Measurements from ENCODE around the gene KIFAP3. TPM values are rescaled to one million over a fixed set of nuclear protein-coding genes. Genes with fewer than 3 reads are reported as not detected.
A peak's percentile ranks its signal among the peaks of the same experiment; 100 is the strongest.

KIFAP3 gene
- total and polyA plus RNA-seq, 9 donors, result 16.1 to 35.5 (median 31.4) TPM

DNA sequence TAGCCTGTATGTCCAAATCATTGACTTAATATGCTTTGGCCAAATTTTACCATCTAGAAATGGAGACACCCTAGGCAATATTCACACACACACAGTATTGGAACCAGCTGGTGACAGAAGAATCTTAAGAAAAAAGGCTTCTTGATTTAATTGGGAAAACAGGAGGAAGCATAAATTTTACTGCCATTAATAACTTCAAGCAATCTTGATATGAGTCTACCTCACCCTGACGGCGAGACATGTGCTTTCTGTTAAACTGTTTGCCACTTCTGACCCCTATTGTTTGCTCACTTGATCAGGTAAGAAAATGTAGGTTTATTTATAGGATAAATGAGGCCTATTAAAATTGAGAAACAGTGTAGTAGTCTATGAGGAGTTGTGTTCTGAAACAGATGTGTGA is 73.2 kb downstream of the KIFAP3 start:
- Histone ChIP-seq H3K27me3 (no peaks in the 10 kb centered on the region), H3K36me3 (no peaks in the 10 kb centered on the region), H3K4me3 (no peak overlapping the region), H3K27ac (no peak overlapping the region), H3K9me3 (no peaks in the 10 kb centered on the region), H3K4me1 (ENCODE audit: insufficient read depth) (no peaks in the 10 kb centered on the region)
- intact Hi-C loops (cut with DNase I), result no loop called here
- no peak for TF ChIP-seq POLR2A (IDR thresholded peaks at IDR 0.05)
- no peak for TF ChIP-seq EP300 (IDR thresholded peaks at IDR 0.05)
- TF ChIP-seq, protein P1, sequence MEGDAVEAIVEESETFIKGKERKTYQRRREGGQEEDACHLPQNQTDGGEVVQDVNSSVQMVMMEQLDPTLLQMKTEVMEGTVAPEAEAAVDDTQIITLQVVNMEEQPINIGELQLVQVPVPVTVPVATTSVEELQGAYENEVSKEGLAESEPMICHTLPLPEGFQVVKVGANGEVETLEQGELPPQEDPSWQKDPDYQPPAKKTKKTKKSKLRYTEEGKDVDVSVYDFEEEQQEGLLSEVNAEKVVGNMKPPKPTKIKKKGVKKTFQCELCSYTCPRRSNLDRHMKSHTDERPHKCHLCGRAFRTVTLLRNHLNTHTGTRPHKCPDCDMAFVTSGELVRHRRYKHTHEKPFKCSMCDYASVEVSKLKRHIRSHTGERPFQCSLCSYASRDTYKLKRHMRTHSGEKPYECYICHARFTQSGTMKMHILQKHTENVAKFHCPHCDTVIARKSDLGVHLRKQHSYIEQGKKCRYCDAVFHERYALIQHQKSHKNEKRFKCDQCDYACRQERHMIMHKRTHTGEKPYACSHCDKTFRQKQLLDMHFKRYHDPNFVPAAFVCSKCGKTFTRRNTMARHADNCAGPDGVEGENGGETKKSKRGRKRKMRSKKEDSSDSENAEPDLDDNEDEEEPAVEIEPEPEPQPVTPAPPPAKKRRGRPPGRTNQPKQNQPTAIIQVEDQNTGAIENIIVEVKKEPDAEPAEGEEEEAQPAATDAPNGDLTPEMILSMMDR (IDR thresholded peaks at IDR 0.05), result no peak
- DNase-seq, result no peak
- WGBS, 3 donors, result 88 to 92% (median 91%) methylated on average over 2 of the region's 2 CpGs

DNA sequence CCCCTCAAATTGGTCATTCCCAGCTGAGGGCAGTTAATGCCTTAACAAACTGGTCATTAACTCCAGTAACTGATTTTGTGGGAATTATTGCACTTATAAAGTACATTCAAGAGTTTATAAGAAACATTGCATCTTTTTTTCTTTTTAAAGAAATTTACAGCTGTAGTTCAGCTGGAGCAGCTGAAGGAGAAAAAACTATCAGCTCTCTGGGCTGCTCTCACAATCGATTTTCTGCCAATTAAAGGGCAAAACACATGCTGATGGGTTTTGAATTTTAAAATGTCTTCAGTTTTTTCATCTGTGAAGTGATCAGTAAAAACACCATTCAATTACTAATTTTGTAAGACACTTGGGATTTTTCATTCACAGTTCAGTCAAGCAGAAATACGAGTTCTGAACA is 74.7 kb downstream of the KIFAP3 start:
- H3K9me3 ChIP-seq, result no peaks in the 10 kb centered on the region
- H3K27ac ChIP-seq, result no peak overlapping the region
- H3K4me1 ChIP-seq (ENCODE audit: insufficient read depth), result no peaks in the 10 kb centered on the region
- TF ChIP-seq EP300 (IDR thresholded peaks at IDR 0.05), result no peak
- TF ChIP-seq, protein P1 (IDR thresholded peaks at IDR 0.05), result no peak
- no peak for TF ChIP-seq POLR2A (IDR thresholded peaks at IDR 0.05)
- no peak overlapping the region for H3K4me3 ChIP-seq
- DNase-seq, result no peak
- intact Hi-C loops (cut with DNase I), result no loop called here
- no peaks in the 10 kb centered on the region for H3K27me3 ChIP-seq
- no peaks in the 10 kb centered on the region for H3K36me3 ChIP-seq
- whole genome bisulfite sequencing, 3 donors, result 49 to 54% (median 52%) methylated on average over 2 of the region's 2 CpGs

DNA sequence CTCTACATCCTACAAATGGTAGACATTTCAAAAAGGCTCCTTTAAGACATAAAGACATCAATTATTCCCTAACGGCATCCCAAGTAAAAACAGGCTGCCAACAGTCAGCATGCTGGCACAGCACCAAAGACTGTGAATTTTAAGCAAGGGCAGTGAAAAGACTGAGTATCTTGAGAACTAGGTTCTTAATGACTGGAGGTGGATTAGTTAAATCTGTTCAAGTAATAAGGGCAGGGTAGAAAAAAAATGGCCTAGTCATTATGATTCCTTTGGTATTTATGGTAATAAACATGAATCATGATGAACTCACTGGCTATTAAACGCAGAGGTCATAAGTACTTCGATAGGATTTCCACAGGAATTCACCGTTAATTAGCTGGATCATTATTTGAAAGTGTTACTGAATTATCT is 75.2 kb downstream of the KIFAP3 start:
- Histone ChIP-seq H3K4me1 (ENCODE audit: insufficient read depth) (no peaks in the 10 kb centered on the region), H3K36me3 (no peaks in the 10 kb centered on the region), H3K9me3 (no peaks in the 10 kb centered on the region), H3K27me3 (no peaks in the 10 kb centered on the region), H3K27ac (no peak overlapping the region), H3K4me3 (no peak overlapping the region)
- intact Hi-C loops (cut with DNase I), result no loop called here
- WGBS, 3 donors, result 14 to 30% (median 23%) methylated on average over 4 of the region's 4 CpGs
- DNase-seq, result peak in 1 of 5 donors; percentile 16
- TF ChIP-seq POLR2A (IDR thresholded peaks at IDR 0.05) (no peak), EP300 (IDR thresholded peaks at IDR 0.05) (no peak)
- TF ChIP-seq, protein P1 (IDR thresholded peaks at IDR 0.05), result no peak

DNA sequence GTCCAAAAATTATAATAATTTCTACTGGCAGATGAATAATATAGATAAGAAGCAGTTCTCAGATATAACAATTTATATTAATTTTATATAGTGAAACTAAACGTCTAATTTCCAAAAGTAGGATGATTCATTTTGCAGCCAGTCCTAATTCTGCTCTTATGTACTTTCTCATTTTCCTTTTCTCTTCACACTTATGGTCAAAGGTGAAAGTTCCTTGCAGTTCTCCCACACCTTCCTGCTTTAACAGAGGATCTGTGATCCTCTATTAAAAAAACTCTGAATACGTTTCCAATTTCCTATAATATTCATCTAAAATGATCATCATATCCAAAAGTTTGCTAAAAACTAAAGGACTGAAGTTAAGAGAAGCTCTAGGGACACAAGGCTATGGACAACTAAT is 78.5 kb downstream of the KIFAP3 start:
- Histone ChIP-seq H3K36me3 (no peaks in the 10 kb centered on the region), H3K27me3 (no peaks in the 10 kb centered on the region), H3K9me3 (no peaks in the 10 kb centered on the region), H3K4me3 (no peak overlapping the region), H3K4me1 (ENCODE audit: insufficient read depth) (no peaks in the 10 kb centered on the region), H3K27ac (no peak overlapping the region)
- no peak for DNase-seq
- WGBS, 3 donors, result 67 to 77% (median 74%) methylated on average over 2 of the region's 2 CpGs
- intact Hi-C loops (cut with DNase I), result no loop called here
- TF ChIP-seq, protein P1 (IDR thresholded peaks at IDR 0.05), result no peak
- TF ChIP-seq POLR2A (IDR thresholded peaks at IDR 0.05) (no peak), EP300 (IDR thresholded peaks at IDR 0.05) (no peak)
